Measurements from ENCODE around the gene SPPL3.

- TF ChIP-seq CTCF (IDR thresholded peaks at IDR 0.05), result no peak
- TF ChIP-seq POLR2A (IDR thresholded peaks at IDR 0.05), result no peak
Observed at GRCh38 chr12:120943482-120943881, 39.3 kb upstream of the SPPL3 start.
